Glomerular endothelial cell (primary cell): ENCODE results near the gene NOC3L. TPM values are rescaled to one million over a fixed set of nuclear protein-coding genes. Genes with fewer than 3 reads are reported as not detected.

Source experiments
- DNase-seq: peaks from one replicate; pipeline ENCODE4 v3.0.0-alpha.2; 2011; ENCODE audit warnings: low read depth, low spot score; ENCODE audit errors: extremely low read depth
- total RNA-seq: library from RNA; depleted of rRNA; stranded (reverse); fragments of >200 nt; gene quantifications from 2 replicates; pipeline ENCODE4 v1.2.3, GENCODE V29; 2015

NOC3L gene
- total RNA-seq, 1 donor from 2014 or later: 14.9 TPM

- no peak for DNase-seq
Measured at GRCh38 chr10:94307046-94307615, 55.6 kb downstream of the NOC3L start.

GRCh38 chr10:94303929-94304328, 58.8 kb downstream of the NOC3L start:
- no peak for DNase-seq

- no peak for DNase-seq
Measured at GRCh38 chr10:94300042-94300441, 62.7 kb downstream of the NOC3L start.

DNA sequence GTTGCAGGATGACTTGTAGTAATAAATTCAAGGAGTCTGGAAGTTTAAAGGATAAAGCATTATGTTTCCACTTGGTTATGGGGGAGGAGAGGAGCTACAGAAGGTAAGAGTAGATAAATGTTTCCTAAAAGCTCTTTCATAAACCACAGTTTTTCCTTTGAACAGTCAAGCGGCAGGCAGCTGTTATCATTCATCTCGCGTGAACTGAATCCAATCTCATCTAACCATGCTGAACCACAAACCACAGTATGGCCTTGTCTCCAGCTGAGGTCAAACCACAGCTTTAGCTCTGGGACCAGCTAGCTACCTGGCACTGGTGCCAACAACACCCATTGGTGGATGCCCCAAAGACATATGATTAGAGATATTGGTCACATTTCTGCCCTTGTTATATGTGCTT, 63.3 kb downstream of the NOC3L start:
- no peak for DNase-seq

DNA sequence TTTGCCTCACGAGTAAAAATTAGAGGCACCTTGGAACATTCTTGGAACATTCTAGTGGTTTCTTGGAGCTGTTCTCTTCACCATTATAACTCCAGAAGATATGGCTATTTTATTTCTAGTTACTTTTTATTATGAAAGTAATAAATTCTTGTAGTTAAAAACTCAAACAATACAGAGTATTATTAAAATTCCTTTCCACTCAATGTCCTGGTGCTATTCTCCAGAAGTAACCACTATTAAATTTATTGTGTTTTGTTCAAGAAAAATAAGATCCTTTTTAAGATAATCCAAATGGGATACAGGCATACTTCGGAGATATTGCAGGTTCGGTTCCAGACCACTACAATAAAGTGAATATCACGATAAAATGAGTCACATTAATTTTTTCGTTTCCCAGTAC, 68.6 kb downstream of the NOC3L start:
- no peak for DNase-seq

GRCh38 chr10:94293354-94293753, 69.4 kb downstream of the NOC3L start:
- no peak for DNase-seq

GRCh38 chr10:94292434-94293090, 70.2 kb downstream of the NOC3L start:
- no peak for DNase-seq

GRCh38 chr10:94288361-94289101, 74.2 kb downstream of the NOC3L start:
- DNase-seq: no peak

GRCh38 chr10:94287336-94287735, 75.4 kb downstream of the NOC3L start:
- no peak for DNase-seq

DNA sequence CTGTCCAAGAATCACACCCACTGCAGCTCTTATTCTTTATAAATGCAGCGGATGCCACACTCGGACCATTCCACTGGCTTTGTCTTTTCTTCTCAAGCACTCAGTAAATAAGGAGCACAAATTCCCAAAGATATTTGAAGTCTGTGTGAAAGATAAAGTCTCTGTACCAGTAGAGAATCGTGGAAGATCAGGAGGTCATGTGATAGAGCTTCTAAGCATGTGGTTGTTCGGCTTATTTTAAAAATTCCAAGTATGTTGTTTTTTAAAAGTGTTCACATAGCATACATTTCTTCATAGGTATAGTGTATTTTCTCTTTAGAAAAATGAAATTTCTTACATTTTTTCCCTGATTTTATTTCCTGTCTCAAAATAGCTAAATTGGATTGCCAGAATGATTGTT, 75.8 kb downstream of the NOC3L start:
- no peak for DNase-seq

- no peak for DNase-seq
Measured at GRCh38 chr10:94285271-94285670, 77.5 kb downstream of the NOC3L start.

Other genes with a start within 250 kb of the NOC3L start
- gene TBC1D12, start 39.6 kb upstream of the NOC3L start, total RNA-seq: 8.0 and 12.9 TPM in 2 replicates
- 8.3 and 27.0 TPM in 2 replicates for gene HELLS, start 182.8 kb upstream of the NOC3L start, total RNA-seq